Endothelial cell of umbilical vein (primary cell): ENCODE results near the gene SPACA1.

Experiments used
- EZH2 ChIP-seq: IDR thresholded peaks from 2 replicates; pipeline ENCODE4 v1.6.1; 2012; ENCODE audit warnings: borderline replicate concordance, low read depth, mild to moderate bottlenecking, moderate library complexity, low read length, inconsistent platforms; ENCODE audit not compliant: severe bottlenecking
- MAX ChIP-seq: IDR thresholded peaks from 2 replicates; pipeline ENCODE4 v1.6.1; 2011; ENCODE audit not compliant: insufficient read depth, insufficient read length
- MYC ChIP-seq: IDR thresholded peaks from one replicate; pipeline ENCODE4 v1.6.1; 2011; ENCODE audit warnings: mild to moderate bottlenecking, low read depth, low read length
- POLR2A ChIP-seq: IDR thresholded peaks from 2 replicates; pipeline ENCODE4 v1.6.1; 2012; ENCODE audit warnings: low read depth, mild to moderate bottlenecking, control low read depth, low read length
- POLR2AphosphoS5 ChIP-seq: IDR thresholded peaks from 2 replicates; pipeline ENCODE4 v1.6.1; 2012; ENCODE audit warnings: low read depth, mild to moderate bottlenecking, control low read depth, low read length, moderate library complexity; ENCODE audit not compliant: insufficient read depth
- TF ChIP-seq, protein P1 (sequence below), 2 donors: IDR thresholded peaks; 1 replicate in 1 of 2; 2 replicates in 1 of 2; pipeline ENCODE4 v1.5.1; 2011; ENCODE audit warnings: low read length in 2 of 2, mild to moderate bottlenecking in 2 of 2, moderate library complexity in 2 of 2, control low read depth in 1 of 2, inconsistent platforms in 1 of 2, low read depth in 1 of 2; ENCODE audit not compliant: insufficient read depth in 1 of 2; ENCODE audit errors: extremely low read depth in 1 of 2

- TF ChIP-seq POLR2A (no peak), EZH2 (no peak), MAX (no peak), POLR2AphosphoS5 (no peak), MYC (no peak)
- TF ChIP-seq, protein P1, sequence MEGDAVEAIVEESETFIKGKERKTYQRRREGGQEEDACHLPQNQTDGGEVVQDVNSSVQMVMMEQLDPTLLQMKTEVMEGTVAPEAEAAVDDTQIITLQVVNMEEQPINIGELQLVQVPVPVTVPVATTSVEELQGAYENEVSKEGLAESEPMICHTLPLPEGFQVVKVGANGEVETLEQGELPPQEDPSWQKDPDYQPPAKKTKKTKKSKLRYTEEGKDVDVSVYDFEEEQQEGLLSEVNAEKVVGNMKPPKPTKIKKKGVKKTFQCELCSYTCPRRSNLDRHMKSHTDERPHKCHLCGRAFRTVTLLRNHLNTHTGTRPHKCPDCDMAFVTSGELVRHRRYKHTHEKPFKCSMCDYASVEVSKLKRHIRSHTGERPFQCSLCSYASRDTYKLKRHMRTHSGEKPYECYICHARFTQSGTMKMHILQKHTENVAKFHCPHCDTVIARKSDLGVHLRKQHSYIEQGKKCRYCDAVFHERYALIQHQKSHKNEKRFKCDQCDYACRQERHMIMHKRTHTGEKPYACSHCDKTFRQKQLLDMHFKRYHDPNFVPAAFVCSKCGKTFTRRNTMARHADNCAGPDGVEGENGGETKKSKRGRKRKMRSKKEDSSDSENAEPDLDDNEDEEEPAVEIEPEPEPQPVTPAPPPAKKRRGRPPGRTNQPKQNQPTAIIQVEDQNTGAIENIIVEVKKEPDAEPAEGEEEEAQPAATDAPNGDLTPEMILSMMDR (IDR thresholded peaks at IDR 0.05; ENCODE audit: extremely low read depth in 1 of 2, insufficient read depth in 1 of 2, low read depth in 1 of 2, low read length in 2 of 2), result no peak
These were observed 67.7 kb downstream of the SPACA1 start for GRCh38 chr6:88115307-88115706.
